Testis (tissue), 3 donors: ENCODE data around the gene IMMP2L. TPM values are rescaled to one million over a fixed set of nuclear protein-coding genes. Genes with fewer than 3 reads are reported as not detected.
"Not testable (repeated sequence)": the region's sequence is repeated elsewhere in the genome, so short reads cannot be mapped to it uniquely, and the experiment has no call there.

ENCODE experiments used
- DNase-seq: peaks from one replicate; pipeline ENCODE4 v3.0.0-alpha.2; 2019
- H3K27ac ChIP-seq, 2 donors: fragments of 200-600 bp; sonication (generic); one replicate each; pipeline ENCODE4 v1.5.1; 2019
- H3K27me3 ChIP-seq: fragments of 200-600 bp; sonication (generic); one replicate; pipeline ENCODE4 v1.5.1; 2019
- H3K36me3 ChIP-seq: fragments of 200-600 bp; sonication (generic); one replicate; pipeline ENCODE4 v1.5.1; 2017; ENCODE audit warnings: low read depth; ENCODE audit errors: missing control alignments
- H3K4me1 ChIP-seq: fragments of 200-600 bp; sonication (generic); one replicate; pipeline ENCODE4 v1.5.1; 2019
- H3K4me3 ChIP-seq, 2 donors: fragments of 200-600 bp; sonication (generic); one replicate each; pipeline ENCODE4 v1.5.1; 2017 to 2019
- H3K9me3 ChIP-seq: fragments of 200-600 bp; sonication (generic); one replicate; pipeline ENCODE4 v1.5.1; 2017
- POLR2A ChIP-seq: fragments of 450-650 bp; IDR thresholded peaks from one replicate; pipeline ENCODE4 v1.6.1; 2017; ENCODE audit warnings: antibody characterized with exemption, mild to moderate bottlenecking, moderate library complexity
- WGBS, 2 donors: methylation state at CpG; one replicate each; pipeline ENCODE4 v1.1.5; 2018; 5-methylcytosine and 5-hydroxymethylcytosine counted together
- intact Hi-C: fragments of 100-400 bp; cut with DNase I; formaldehyde crosslinking; loops from one replicate; pipeline ENCODE4 v1.15.1; 2023; ENCODE audit warnings: low total_unique reads
- polyA plus RNA-seq: library from polyadenylated mRNA; stranded (reverse); fragments of 350-450 nt; fragmentation: Illumina TruSeq; extraction: RNeasy Lipid Tissue Mini Kit (QIAGEN cat#74804); gene quantifications from one replicate; pipeline ENCODE4 v1.2.3, GENCODE V29; 2014; ENCODE audit warnings: low read depth, low replicate concordance; ENCODE audit not compliant: insufficient read depth
- total RNA-seq, 2 donors: library from RNA; depleted of rRNA; stranded (reverse); fragments of >200 nt; gene quantifications; one replicate each; pipeline ENCODE4 v1.2.3, GENCODE V29; 2016
- TF ChIP-seq, protein P1 (sequence below), 3 experiments: fragments of 450-650 bp in 2 of 3; fragments of 200-600 bp in 1 of 3; sonication (generic) in 1 of 3; IDR thresholded peaks; one replicate each; pipeline ENCODE4 v1.5.1; 2016 to 2019; ENCODE audit warnings: antibody characterized with exemption in 3 of 3, mild to moderate bottlenecking in 2 of 3, moderate library complexity in 1 of 3

IMMP2L gene
- total and polyA plus RNA-seq, 3 donors from 2014 or later = 10.7 to 12.4 (median 11.2) TPM

GRCh38 chr7:110944448-110944847, 617.8 kb downstream of the IMMP2L start:
- Histone ChIP-seq H3K9me3 (no peaks in the 10 kb centered on the region), H3K27ac (no peak overlapping the region), H3K27me3 (no peaks in the 10 kb centered on the region), H3K4me3 (no peak overlapping the region), H3K4me1 (no peaks in the 10 kb centered on the region), H3K36me3 (no peaks in the 10 kb centered on the region)
- no peak for DNase-seq
- intact Hi-C loops = no loop called here
- 90 to 93% methylated on average over 7 of the region's 7 CpGs for WGBS, 2 donors
- TF ChIP-seq POLR2A = no peak
- TF ChIP-seq, protein P1, sequence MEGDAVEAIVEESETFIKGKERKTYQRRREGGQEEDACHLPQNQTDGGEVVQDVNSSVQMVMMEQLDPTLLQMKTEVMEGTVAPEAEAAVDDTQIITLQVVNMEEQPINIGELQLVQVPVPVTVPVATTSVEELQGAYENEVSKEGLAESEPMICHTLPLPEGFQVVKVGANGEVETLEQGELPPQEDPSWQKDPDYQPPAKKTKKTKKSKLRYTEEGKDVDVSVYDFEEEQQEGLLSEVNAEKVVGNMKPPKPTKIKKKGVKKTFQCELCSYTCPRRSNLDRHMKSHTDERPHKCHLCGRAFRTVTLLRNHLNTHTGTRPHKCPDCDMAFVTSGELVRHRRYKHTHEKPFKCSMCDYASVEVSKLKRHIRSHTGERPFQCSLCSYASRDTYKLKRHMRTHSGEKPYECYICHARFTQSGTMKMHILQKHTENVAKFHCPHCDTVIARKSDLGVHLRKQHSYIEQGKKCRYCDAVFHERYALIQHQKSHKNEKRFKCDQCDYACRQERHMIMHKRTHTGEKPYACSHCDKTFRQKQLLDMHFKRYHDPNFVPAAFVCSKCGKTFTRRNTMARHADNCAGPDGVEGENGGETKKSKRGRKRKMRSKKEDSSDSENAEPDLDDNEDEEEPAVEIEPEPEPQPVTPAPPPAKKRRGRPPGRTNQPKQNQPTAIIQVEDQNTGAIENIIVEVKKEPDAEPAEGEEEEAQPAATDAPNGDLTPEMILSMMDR (IDR thresholded peaks at IDR 0.05) = no peak

GRCh38 chr7:110943701-110944345, 618.5 kb downstream of the IMMP2L start:
- Histone ChIP-seq H3K4me1 (no peaks in the 10 kb centered on the region), H3K9me3 (no peaks in the 10 kb centered on the region), H3K36me3 (no peaks in the 10 kb centered on the region), H3K27me3 (no peaks in the 10 kb centered on the region), H3K4me3 (no peak overlapping the region), H3K27ac (no peak overlapping the region)
- DNase-seq = no peak
- intact Hi-C loops = no loop called here
- TF ChIP-seq POLR2A = no peak
- TF ChIP-seq, protein P1 (IDR thresholded peaks at IDR 0.05) = no peak
- 36 to 39% methylated on average over 4 of the region's 4 CpGs for WGBS, 2 donors

DNA sequence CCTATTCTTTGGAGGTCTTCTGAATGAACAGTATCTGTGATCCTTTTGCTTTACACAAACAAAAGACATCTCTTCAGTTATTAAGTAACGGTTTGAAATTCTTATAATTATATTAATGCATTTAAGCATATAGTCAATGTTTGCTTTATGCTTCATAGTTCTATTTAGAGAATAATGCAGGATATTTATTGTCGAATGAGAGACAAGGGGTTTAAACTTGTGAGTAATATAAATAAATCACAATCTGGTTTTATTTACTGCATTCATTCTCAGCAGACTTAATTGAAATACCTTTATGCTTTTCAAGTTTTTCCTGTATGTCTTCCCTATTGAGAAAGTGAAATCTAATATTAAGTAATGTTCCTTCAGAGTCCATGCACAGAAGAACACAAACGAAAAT, 620.9 kb downstream of the IMMP2L start:
- intact Hi-C loops = no loop called here
- Histone ChIP-seq H3K9me3 (no peaks in the 10 kb centered on the region), H3K4me3 (no peak overlapping the region), H3K4me1 (no peaks in the 10 kb centered on the region), H3K27ac (no peak overlapping the region), H3K36me3 (no peaks in the 10 kb centered on the region), H3K27me3 (no peaks in the 10 kb centered on the region)
- 84 to 93% methylated on average over 3 of the region's 3 CpGs for WGBS, 2 donors
- TF ChIP-seq POLR2A = no peak
- TF ChIP-seq, protein P1 (IDR thresholded peaks at IDR 0.05) = no peak
- DNase-seq = no peak

- DNase-seq = no peak
- TF ChIP-seq POLR2A = no peak
- TF ChIP-seq, protein P1 (IDR thresholded peaks at IDR 0.05) = no peak
- H3K9me3 ChIP-seq = no peaks in the 10 kb centered on the region
- no peaks in the 10 kb centered on the region for H3K36me3 ChIP-seq
- no peaks in the 10 kb centered on the region for H3K4me1 ChIP-seq
- intact Hi-C loops = no loop called here
- 97 to 100% methylated on average over 1 of the region's 1 CpG for WGBS, 2 donors
- no peak overlapping the region for H3K27ac ChIP-seq
- no peaks in the 10 kb centered on the region for H3K27me3 ChIP-seq
- H3K4me3 ChIP-seq = no peak overlapping the region
Measured at GRCh38 chr7:110940756-110941155, 621.5 kb downstream of the IMMP2L start.

DNA sequence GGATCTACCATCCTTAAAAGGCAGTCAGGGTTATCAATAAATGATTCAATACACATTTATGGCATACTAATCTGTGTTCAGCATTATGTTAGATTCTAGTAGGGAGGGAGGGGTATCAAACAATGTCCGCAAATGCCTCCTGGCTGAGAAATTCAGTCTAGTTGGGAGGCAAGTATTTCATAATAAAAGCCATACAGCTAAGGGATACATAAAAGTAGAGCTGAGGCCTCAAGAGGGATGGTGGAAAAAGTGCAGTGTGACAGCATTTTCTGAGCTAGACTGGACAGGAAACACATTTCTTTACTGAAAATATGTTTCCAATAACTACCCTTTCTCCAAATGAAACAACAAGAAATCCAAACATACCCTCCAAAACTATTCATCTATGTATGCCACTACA, 624.1 kb downstream of the IMMP2L start:
- H3K27me3 ChIP-seq = no peaks in the 10 kb centered on the region

GRCh38 chr7:110936665-110937064, 625.6 kb downstream of the IMMP2L start:
- H3K27ac ChIP-seq, intact Hi-C loops, H3K4me3 ChIP-seq, H3K36me3 ChIP-seq, H3K27me3 ChIP-seq, H3K9me3 ChIP-seq, H3K4me1 ChIP-seq, DNase-seq: not testable (repeated sequence)
- 94 to 97% methylated on average over 2 of the region's 2 CpGs for WGBS, 2 donors

More for the DNA sequence above, 624.1 kb downstream of the IMMP2L start:
- intact Hi-C loops = no loop called here
- H3K27ac ChIP-seq = no peak overlapping the region
- no peak overlapping the region for H3K4me3 ChIP-seq
- TF ChIP-seq, protein P1 (IDR thresholded peaks at IDR 0.05) = no peak
- TF ChIP-seq POLR2A = no peak
- no peak for DNase-seq
- H3K4me1 ChIP-seq = no peaks in the 10 kb centered on the region
- H3K36me3 ChIP-seq = no peaks in the 10 kb centered on the region
- 92 to 95% methylated on average over 1 of the region's 1 CpG for WGBS, 2 donors
- no peaks in the 10 kb centered on the region for H3K9me3 ChIP-seq
